ENCODE data around the gene ORC6.

The ORC6 gene

GRCh38 chr16:46702030-46702429 lies 12.6 kb downstream of the ORC6 start:
- FAIRE-seq = no peak

- FAIRE-seq = no peak
Observed at GRCh38 chr16:46706642-46707041, 17.2 kb downstream of the ORC6 start.

- FAIRE-seq = no peak
Observed at GRCh38 chr16:46709469-46710005, 20.1 kb downstream of the ORC6 start.

GRCh38 chr16:46711106-46712058 lies 21.9 kb downstream of the ORC6 start:
- FAIRE-seq = no peak

- no peak for FAIRE-seq
Observed at GRCh38 chr16:46712911-46713310, 23.5 kb downstream of the ORC6 start.

GRCh38 chr16:46713634-46714033 lies 24.2 kb downstream of the ORC6 start:
- FAIRE-seq = no peak

GRCh38 chr16:46714797-46715591 lies 25.5 kb downstream of the ORC6 start:
- FAIRE-seq = no peak

- FAIRE-seq = no peak
Observed at GRCh38 chr16:46715769-46716305, 26.4 kb downstream of the ORC6 start.

GRCh38 chr16:46717692-46718091 lies 28.2 kb downstream of the ORC6 start:
- FAIRE-seq = no peak

- FAIRE-seq = no peak
Observed at GRCh38 chr16:46718214-46718613, 28.8 kb downstream of the ORC6 start.

GRCh38 chr16:46719528-46719927 lies 30.1 kb downstream of the ORC6 start:
- FAIRE-seq = no peak

GRCh38 chr16:46720619-46721018 lies 31.2 kb downstream of the ORC6 start:
- FAIRE-seq = no peak

GRCh38 chr16:46721885-46722284 lies 32.4 kb downstream of the ORC6 start:
- FAIRE-seq = no peak

- no peak for FAIRE-seq
Observed at GRCh38 chr16:46727184-46727583, 37.7 kb downstream of the ORC6 start.

- FAIRE-seq = no peak
Observed at GRCh38 chr16:46727630-46728029, 38.2 kb downstream of the ORC6 start.

- no peak for FAIRE-seq
Observed at GRCh38 chr16:46728806-46729205, 39.3 kb downstream of the ORC6 start.

GRCh38 chr16:46729326-46729995 lies 40.0 kb downstream of the ORC6 start:
- FAIRE-seq = no peak

GRCh38 chr16:46730126-46730525 lies 40.7 kb downstream of the ORC6 start:
- no peak for FAIRE-seq

- no peak for FAIRE-seq
Observed at GRCh38 chr16:46730801-46731690, 41.6 kb downstream of the ORC6 start.

GRCh38 chr16:46731691-46732555 lies 42.5 kb downstream of the ORC6 start:
- FAIRE-seq = no peak

- no peak for FAIRE-seq
Observed at GRCh38 chr16:46732561-46732960, 43.1 kb downstream of the ORC6 start.
